HL-60 (cell line): ENCODE measurements around the gene SNAI3.

ENCODE experiments used
- CTCF ChIP-seq: IDR thresholded peaks from one replicate; pipeline ENCODE4 v1.5.1; 2011; ENCODE audit warnings: low read length, control low read depth, inconsistent platforms; ENCODE audit not compliant: insufficient read depth
- GABPA ChIP-seq: IDR thresholded peaks from 2 replicates; pipeline ENCODE4 v1.6.1; 2012; ENCODE audit warnings: low read depth
- POLR2AphosphoS5 ChIP-seq: IDR thresholded peaks from 2 replicates; pipeline ENCODE4 v1.6.1; 2012; ENCODE audit warnings: low read depth
- REST ChIP-seq: IDR thresholded peaks from 2 replicates; pipeline ENCODE4 v1.6.1; 2012; ENCODE audit warnings: low read depth; ENCODE audit not compliant: insufficient replicate concordance
- SPI1 ChIP-seq: IDR thresholded peaks from 2 replicates; pipeline ENCODE4 v1.6.1; 2012; ENCODE audit warnings: low read depth, mild to moderate bottlenecking, borderline replicate concordance

GRCh38 chr16:88673716-88674379, 12.5 kb downstream of the SNAI3 start:
- TF ChIP-seq CTCF (no peak), GABPA (no peak), POLR2AphosphoS5 (no peak), REST (no peak), SPI1 (no peak)
